ENCODE data around the gene PREX1. TPM values are rescaled to one million over a fixed set of nuclear protein-coding genes. Genes with fewer than 3 reads are reported as not detected.

The PREX1 gene
- total RNA-seq, 4 donors from 2014 or later: 7.5 to 10.9 (median 9.1) TPM

DNA sequence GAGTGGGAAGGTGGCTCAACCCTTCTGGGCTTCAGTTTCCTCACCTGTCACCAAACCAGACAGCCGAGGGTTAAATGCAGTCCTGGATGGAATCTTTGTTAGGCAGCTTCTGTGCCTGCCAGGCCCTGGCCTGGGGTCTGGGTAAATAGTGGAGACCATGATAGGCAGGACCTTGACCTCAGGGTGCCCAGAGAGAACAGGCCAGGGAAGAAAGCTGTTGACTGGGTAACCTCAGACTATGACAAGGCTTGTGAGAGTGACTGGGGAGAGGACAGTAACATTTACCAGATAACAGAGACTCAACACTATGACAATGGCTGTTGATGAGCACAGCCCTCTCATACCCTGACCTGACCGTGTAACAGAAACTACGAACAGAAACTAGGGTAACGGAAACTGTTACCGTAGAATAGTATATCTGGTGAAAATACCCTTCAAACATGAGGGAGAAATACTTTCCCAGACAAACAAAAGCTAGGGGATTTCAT is 218.3 kb downstream of the PREX1 start:
- no peak for TF ChIP-seq POLR2A (IDR thresholded peaks at IDR 0.05)
- TF ChIP-seq, protein P1, sequence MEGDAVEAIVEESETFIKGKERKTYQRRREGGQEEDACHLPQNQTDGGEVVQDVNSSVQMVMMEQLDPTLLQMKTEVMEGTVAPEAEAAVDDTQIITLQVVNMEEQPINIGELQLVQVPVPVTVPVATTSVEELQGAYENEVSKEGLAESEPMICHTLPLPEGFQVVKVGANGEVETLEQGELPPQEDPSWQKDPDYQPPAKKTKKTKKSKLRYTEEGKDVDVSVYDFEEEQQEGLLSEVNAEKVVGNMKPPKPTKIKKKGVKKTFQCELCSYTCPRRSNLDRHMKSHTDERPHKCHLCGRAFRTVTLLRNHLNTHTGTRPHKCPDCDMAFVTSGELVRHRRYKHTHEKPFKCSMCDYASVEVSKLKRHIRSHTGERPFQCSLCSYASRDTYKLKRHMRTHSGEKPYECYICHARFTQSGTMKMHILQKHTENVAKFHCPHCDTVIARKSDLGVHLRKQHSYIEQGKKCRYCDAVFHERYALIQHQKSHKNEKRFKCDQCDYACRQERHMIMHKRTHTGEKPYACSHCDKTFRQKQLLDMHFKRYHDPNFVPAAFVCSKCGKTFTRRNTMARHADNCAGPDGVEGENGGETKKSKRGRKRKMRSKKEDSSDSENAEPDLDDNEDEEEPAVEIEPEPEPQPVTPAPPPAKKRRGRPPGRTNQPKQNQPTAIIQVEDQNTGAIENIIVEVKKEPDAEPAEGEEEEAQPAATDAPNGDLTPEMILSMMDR (IDR thresholded peaks at IDR 0.05 in 4 of 5, conservative IDR thresholded peaks at IDR 0.05 in 1 of 5): no peak
- in situ Hi-C loops (cut with MboI; ENCODE audit: low sequenced_read_pairs in 4 of 4): loop anchor here in 3 of 4 donors (25.0 kb wide), 2 partner anchors 822 to 1422 kb away; partner anchors contain the start of gene SULF2 (in 1 of the 3)
- no peak for ATAC-seq

DNA sequence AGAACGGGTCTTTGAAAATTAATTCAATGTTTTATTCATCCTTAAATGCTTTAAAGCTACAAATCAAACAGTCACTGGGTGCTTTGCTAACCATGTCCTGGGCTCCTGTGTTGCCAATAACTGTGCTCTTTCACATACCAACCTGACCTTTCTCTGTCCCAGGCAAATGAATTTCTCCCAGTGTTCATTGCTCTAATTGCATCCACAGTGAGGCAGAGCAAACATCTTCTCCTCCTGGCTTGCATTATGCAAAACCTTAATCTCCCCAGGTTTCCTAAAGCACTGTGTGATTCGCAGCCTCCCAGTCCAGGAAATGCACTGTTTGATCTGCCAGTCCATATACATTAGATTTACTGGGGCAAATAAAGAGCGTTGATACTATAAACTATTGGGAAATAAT is 219.0 kb downstream of the PREX1 start:
- no peaks in the 10 kb centered on the region for H3K4me1 ChIP-seq
- H3K9me3 ChIP-seq: no peaks in the 10 kb centered on the region
- no peaks in the 10 kb centered on the region for H3K27me3 ChIP-seq
- intact Hi-C loops (cut with DNase I; ENCODE audit: low total_unique reads): no loop called here
- H3K4me3 ChIP-seq: no peak overlapping the region
- ATAC-seq: no peak
- H3K27ac ChIP-seq: no peak overlapping the region
- in situ Hi-C loops (cut with MboI; ENCODE audit: low sequenced_read_pairs in 4 of 4): loop anchor here in 3 of 4 donors (25.0 kb wide), 2 partner anchors 821 to 1421 kb away; partner anchors contain the start of gene SULF2 (in 1 of the 3)
- DNase-seq: no peak
- no peak for TF ChIP-seq POLR2A (IDR thresholded peaks at IDR 0.05)
- TF ChIP-seq, protein P1 (IDR thresholded peaks at IDR 0.05 in 4 of 5, conservative IDR thresholded peaks at IDR 0.05 in 1 of 5): no peak
- no peaks in the 10 kb centered on the region for H3K36me3 ChIP-seq

More for the DNA sequence above, 218.3 kb downstream of the PREX1 start:
- no peak for DNase-seq
- Histone ChIP-seq H3K36me3 (no peaks in the 10 kb centered on the region), H3K9me3 (no peaks in the 10 kb centered on the region), H3K27me3 (no peaks in the 10 kb centered on the region), H3K4me3 (no peak overlapping the region), H3K4me1 (no peaks in the 10 kb centered on the region), H3K27ac (no peak overlapping the region)
- intact Hi-C loops (cut with DNase I; ENCODE audit: low total_unique reads): no loop called here

- TF ChIP-seq POLR2A (IDR thresholded peaks at IDR 0.05): no peak
- TF ChIP-seq, protein P1 (IDR thresholded peaks at IDR 0.05 in 4 of 5, conservative IDR thresholded peaks at IDR 0.05 in 1 of 5): no peak
- in situ Hi-C loops (cut with MboI; ENCODE audit: low sequenced_read_pairs in 4 of 4): loop anchor here in 3 of 4 donors (25.0 kb wide), 2 partner anchors 820 to 1420 kb away; partner anchors contain the start of gene SULF2 (in 1 of the 3)
Measured at GRCh38 chr20:48607544-48607865, 220.3 kb downstream of the PREX1 start.

DNA sequence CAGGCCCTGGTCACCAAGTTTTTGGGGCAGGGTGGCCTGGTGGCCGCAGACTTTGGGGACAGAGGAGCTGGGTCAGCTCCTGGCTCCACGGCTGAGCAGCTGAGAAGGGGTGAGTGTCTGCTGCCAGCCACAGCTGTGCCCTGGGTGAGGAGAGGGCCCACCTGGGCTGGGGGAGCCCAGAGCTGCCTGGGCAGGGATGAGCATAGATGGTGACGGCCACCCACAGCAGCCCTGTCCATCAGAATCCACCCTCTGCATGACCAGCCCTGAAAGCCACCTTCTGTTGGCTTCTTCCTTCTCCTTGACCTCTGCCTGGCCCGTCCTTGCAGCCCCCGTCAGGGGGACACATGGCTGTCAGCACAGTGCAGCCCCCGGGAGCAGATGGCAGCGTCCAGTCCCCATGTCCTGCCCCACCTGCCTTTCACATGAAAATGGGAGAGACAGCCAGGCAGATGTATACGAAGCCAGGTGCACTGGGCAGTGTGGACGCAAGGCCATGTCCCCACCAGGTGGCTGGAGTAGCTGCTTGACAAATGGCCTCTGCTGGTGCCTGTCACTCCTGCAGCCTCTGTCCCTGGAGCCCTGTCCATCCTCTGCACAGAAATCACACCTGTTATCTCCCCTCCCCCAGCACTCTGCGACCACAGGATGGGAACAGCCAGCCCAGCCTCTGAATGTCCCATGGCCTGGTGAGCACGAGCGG is 220.8 kb downstream of the PREX1 start:
- Histone ChIP-seq H3K36me3 (no peaks in the 10 kb centered on the region), H3K27me3 (peaks cover 0 to 3% (median 2%) of the 10 kb centered on the region in 3 donors), H3K4me3 (no peak overlapping the region), H3K9me3 (no peaks in the 10 kb centered on the region), H3K27ac (no peak overlapping the region), H3K4me1 (no peaks in the 10 kb centered on the region)
- intact Hi-C loops (cut with DNase I; ENCODE audit: low total_unique reads) (no loop called here), in situ Hi-C loops (cut with MboI; ENCODE audit: low sequenced_read_pairs in 4 of 4) (loop anchor here in 3 of 4 donors (25.0 kb wide), 2 partner anchors 820 to 1420 kb away; partner anchors contain the start of gene SULF2 (in 1 of the 3))
- ATAC-seq (no peak), DNase-seq (no peak)
- no peak for TF ChIP-seq POLR2A (IDR thresholded peaks at IDR 0.05)
- TF ChIP-seq, protein P1 (IDR thresholded peaks at IDR 0.05 in 4 of 5, conservative IDR thresholded peaks at IDR 0.05 in 1 of 5): no peak

More at GRCh38 chr20:48607544-48607865, 220.3 kb downstream of the PREX1 start:
- H3K4me1 ChIP-seq: no peaks in the 10 kb centered on the region
- H3K9me3 ChIP-seq: no peaks in the 10 kb centered on the region
- H3K27me3 ChIP-seq: no peaks in the 10 kb centered on the region
- H3K27ac ChIP-seq: no peak overlapping the region
- no peak for ATAC-seq
- no peak overlapping the region for H3K4me3 ChIP-seq
- DNase-seq: no peak
- intact Hi-C loops (cut with DNase I; ENCODE audit: low total_unique reads): no loop called here
- H3K36me3 ChIP-seq: no peaks in the 10 kb centered on the region

Measured in gastrocnemius medialis (tissue), 4 donors.